GM23338 (cell line): ENCODE results near the gene ZRANB2. TPM values are rescaled to one million over a fixed set of nuclear protein-coding genes. Genes with fewer than 3 reads are reported as not detected.

Experiments
- ATAC-seq: fragments of 200-7000 bp; cut with Tn5 transposase; 3 replicates; pipeline ENCODE4 v1.9.1; 2020
- DNase-seq: peaks from one replicate; pipeline ENCODE4 v3.0.0-alpha.2; 2015; ENCODE audit warnings: low spot score
- H2AFZ ChIP-seq: fragments of 200-600 bp; sonication (generic); 2 replicates; pipeline ENCODE4 v1.8.0; 2016; ENCODE audit warnings: antibody characterized with exemption, mild to moderate bottlenecking, moderate library complexity
- H3F3A ChIP-seq: fragments of 200-600 bp; sonication (generic); replicated peaks from 2 replicates; pipeline ENCODE4 v1.8.0; 2017; ENCODE audit warnings: antibody characterized with exemption, mixed run types, low read depth
- H3K27ac ChIP-seq: fragments of 200-600 bp; sonication (generic); 2 replicates; pipeline ENCODE4 v1.6.1; 2016; ENCODE audit warnings: low read depth
- H3K27me3 ChIP-seq: fragments of 200-600 bp; sonication (generic); 2 replicates; pipeline ENCODE4 v1.8.0; 2016; ENCODE audit warnings: mild to moderate bottlenecking, mixed run types, moderate library complexity; ENCODE audit not compliant: insufficient read depth
- H3K36me3 ChIP-seq: fragments of 200-600 bp; sonication (generic); 2 replicates; pipeline ENCODE4 v1.8.0; 2016; ENCODE audit warnings: mild to moderate bottlenecking; ENCODE audit not compliant: insufficient read depth
- H3K4me1 ChIP-seq: fragments of 200-600 bp; sonication (generic); 2 replicates; pipeline ENCODE4 v1.8.0; 2016; ENCODE audit warnings: mild to moderate bottlenecking, moderate library complexity; ENCODE audit not compliant: insufficient read depth
- H3K4me2 ChIP-seq: fragments of 200-600 bp; sonication (generic); 2 replicates; pipeline ENCODE4 v1.7.1; 2017; ENCODE audit warnings: mixed run types
- H3K4me3 ChIP-seq: fragments of 200-600 bp; sonication (generic); 2 replicates; pipeline ENCODE4 v1.6.1; 2016; ENCODE audit warnings: mixed run types
- H3K79me2 ChIP-seq: fragments of 200-600 bp; sonication (generic); replicated peaks from 2 replicates; pipeline ENCODE4 v1.8.0; 2017; ENCODE audit warnings: mild to moderate bottlenecking; ENCODE audit not compliant: insufficient read depth
- H3K9me2 ChIP-seq: fragments of 200-600 bp; sonication (generic); 2 replicates; pipeline ENCODE4 v1.8.0; 2017; ENCODE audit not compliant: insufficient read depth
- H4K20me1 ChIP-seq: fragments of 200-600 bp; sonication (generic); replicated peaks from 2 replicates; pipeline ENCODE4 v1.8.0; 2017; ENCODE audit warnings: mild to moderate bottlenecking; ENCODE audit not compliant: insufficient read depth
- H3K27ac Mint-ChIP-seq: 2 replicates; pipeline ENCODE4 v1.8.0; 2020; ENCODE audit warnings: inconsistent platforms, mild to moderate bottlenecking, moderate library complexity, mixed read lengths
- H3K27me3 Mint-ChIP-seq: 3 replicates; pipeline ENCODE4 v1.8.0; 2022; ENCODE audit warnings: low read depth, mild to moderate bottlenecking, moderate library complexity, mixed read lengths, inconsistent platforms; ENCODE audit not compliant: insufficient read depth, poor library complexity
- H3K36me3 Mint-ChIP-seq: 3 replicates; pipeline ENCODE4 v1.8.0; 2021; ENCODE audit warnings: low read depth, mild to moderate bottlenecking, inconsistent platforms, moderate library complexity, mixed read lengths
- H3K4me1 Mint-ChIP-seq: 3 replicates; pipeline ENCODE4 v1.8.0; 2020; ENCODE audit warnings: mild to moderate bottlenecking, inconsistent platforms, mixed read lengths
- H3K4me3 Mint-ChIP-seq: 3 replicates; pipeline ENCODE4 v1.8.0; 2021; ENCODE audit warnings: moderate library complexity, mild to moderate bottlenecking, inconsistent platforms, mixed read lengths
- H3K9me3 Mint-ChIP-seq: 3 replicates; pipeline ENCODE4 v1.8.0; 2020; ENCODE audit warnings: moderate library complexity, mild to moderate bottlenecking, inconsistent platforms, mixed read lengths
- CREB1 ChIP-seq: fragments of 250-450 bp; sonication (Bioruptor Pico); IDR thresholded peaks from 2 replicates; pipeline ENCODE4 v1.5.0; 2020; ENCODE audit warnings: low read depth, mild to moderate bottlenecking, moderate library complexity
- EZH2 ChIP-seq: fragments of 200-600 bp; sonication (generic); IDR thresholded peaks from one replicate; pipeline ENCODE4 v1.8.0; 2017; ENCODE audit warnings: antibody characterized with exemption, mild to moderate bottlenecking, low read depth; ENCODE audit not compliant: unreplicated experiment
- EZH2phosphoT487 ChIP-seq: fragments of 200-600 bp; sonication (generic); IDR thresholded peaks from one replicate; pipeline ENCODE4 v1.8.1; 2018; ENCODE audit warnings: antibody characterized with exemption; ENCODE audit not compliant: unreplicated experiment
- ZNF114 ChIP-seq: fragments of 250-450 bp; sonication (Bioruptor Pico); IDR thresholded peaks from 2 replicates; pipeline ENCODE4 v1.5.0; 2020; ENCODE audit warnings: mild to moderate bottlenecking, moderate library complexity
- ZNF331 ChIP-seq: fragments of 250-450 bp; sonication (Bioruptor Pico); IDR thresholded peaks from 2 replicates; pipeline ENCODE4 v1.5.0; 2020; ENCODE audit warnings: low read depth, mild to moderate bottlenecking, moderate library complexity
- polyA plus RNA-seq: library from polyadenylated mRNA; unstranded; fragments of >200 nt; fragmentation: Nextera tagmentation; extraction: Ambion mirVana; gene quantifications from 2 replicates; pipeline ENCODE4 v1.2.1, GENCODE V29; 2016
- total RNA-seq: library from RNA; depleted of rRNA; stranded (reverse); fragments of >200 nt; shearing (Covaris generic); gene quantifications from 2 replicates; pipeline ENCODE4 v1.2.3, GENCODE V29; 2014
- TF ChIP-seq, protein P1 (sequence below), 2 experiments: fragments of 200-600 bp in 1 of 2; sonication (generic) in 1 of 2; conservative IDR thresholded peaks; 2 replicates each; pipeline versions ENCODE4 v1.5.1 to v1.6.1; 2016 to 2017; ENCODE audit warnings: antibody characterized with exemption in 2 of 2, low read depth in 2 of 2, mild to moderate bottlenecking in 2 of 2, moderate library complexity in 1 of 2
- TF ChIP-seq, protein P2 (sequence below): IDR thresholded peaks from one replicate; pipeline ENCODE4 v1.6.1; 2018; ENCODE audit warnings: antibody characterized with exemption; ENCODE audit not compliant: unreplicated experiment

Gene ZRANB2
- total and polyA plus RNA-seq, 2 experiments from 2014 or later: 84.9 to 170 TPM

DNA sequence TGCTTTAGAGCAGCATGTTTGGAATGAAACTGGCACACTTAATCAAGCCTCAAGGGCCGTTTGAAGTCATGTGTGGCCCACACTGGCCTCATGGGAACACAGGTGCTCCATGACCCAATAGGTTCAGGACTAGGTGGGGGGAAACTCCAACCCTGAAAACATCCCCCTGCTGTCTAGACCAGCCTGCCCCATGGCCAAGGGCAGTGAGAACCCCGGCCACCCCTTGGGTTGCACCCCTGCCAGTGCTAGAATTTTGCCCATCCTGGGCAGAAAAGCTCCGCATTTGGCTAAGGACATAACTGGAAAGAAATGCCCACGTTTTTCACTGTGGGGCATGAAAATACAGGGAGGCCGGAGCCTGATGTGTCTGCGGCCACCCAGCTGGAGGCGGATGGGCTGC lies 27.1 kb downstream of the ZRANB2 start:
- H3K27ac Mint-ChIP-seq: no peak overlapping the region
- H4K20me1 ChIP-seq: no peaks in the 10 kb centered on the region
- H3K4me3 Mint-ChIP-seq: no peak overlapping the region
- peaks cover 2% of the 10 kb centered on the region; the same call in 1 of the 2 replicates for H3K4me1 ChIP-seq
- H3K4me3 ChIP-seq: no peak overlapping the region
- no peak overlapping the region for H3K27ac ChIP-seq
- H3K4me2 ChIP-seq: no peak overlapping the region
- no peaks in the 10 kb centered on the region for H3K9me2 ChIP-seq
- ATAC-seq (peak; percentile 8; the same call in 1 of the 3 replicates), DNase-seq (no peak)
- H3K27me3 ChIP-seq: peaks cover 4% of the 10 kb centered on the region
- no peak overlapping the region for H2AFZ ChIP-seq
- H3K9me3 Mint-ChIP-seq: no peaks in the 10 kb centered on the region
- no peaks in the 10 kb centered on the region for H3F3A ChIP-seq
- H3K27me3 Mint-ChIP-seq: peaks cover 7% of the 10 kb centered on the region
- peaks cover 7% of the 10 kb centered on the region; the same call in 1 of the 2 replicates for H3K36me3 ChIP-seq
- TF ChIP-seq, protein P1, sequence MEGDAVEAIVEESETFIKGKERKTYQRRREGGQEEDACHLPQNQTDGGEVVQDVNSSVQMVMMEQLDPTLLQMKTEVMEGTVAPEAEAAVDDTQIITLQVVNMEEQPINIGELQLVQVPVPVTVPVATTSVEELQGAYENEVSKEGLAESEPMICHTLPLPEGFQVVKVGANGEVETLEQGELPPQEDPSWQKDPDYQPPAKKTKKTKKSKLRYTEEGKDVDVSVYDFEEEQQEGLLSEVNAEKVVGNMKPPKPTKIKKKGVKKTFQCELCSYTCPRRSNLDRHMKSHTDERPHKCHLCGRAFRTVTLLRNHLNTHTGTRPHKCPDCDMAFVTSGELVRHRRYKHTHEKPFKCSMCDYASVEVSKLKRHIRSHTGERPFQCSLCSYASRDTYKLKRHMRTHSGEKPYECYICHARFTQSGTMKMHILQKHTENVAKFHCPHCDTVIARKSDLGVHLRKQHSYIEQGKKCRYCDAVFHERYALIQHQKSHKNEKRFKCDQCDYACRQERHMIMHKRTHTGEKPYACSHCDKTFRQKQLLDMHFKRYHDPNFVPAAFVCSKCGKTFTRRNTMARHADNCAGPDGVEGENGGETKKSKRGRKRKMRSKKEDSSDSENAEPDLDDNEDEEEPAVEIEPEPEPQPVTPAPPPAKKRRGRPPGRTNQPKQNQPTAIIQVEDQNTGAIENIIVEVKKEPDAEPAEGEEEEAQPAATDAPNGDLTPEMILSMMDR (conservative IDR thresholded peaks at IDR 0.05; ENCODE audit: low read depth in 2 of 2): no peak
- TF ChIP-seq CREB1 (CRISPR knock-in tag): no peak
- no peak for TF ChIP-seq EZH2
- TF ChIP-seq ZNF331: no peak
- TF ChIP-seq ZNF114 (CRISPR knock-in tag): no peak
- H3K4me1 Mint-ChIP-seq: peaks cover 1% of the 10 kb centered on the region; the same call in 1 of the 3 replicates
- H3K36me3 Mint-ChIP-seq: 0 out of 3 replicates have a peak, but pooled peaks cover 3% of the 10 kb centered on the region
- H3K79me2 ChIP-seq: no peaks in the 10 kb centered on the region

DNA sequence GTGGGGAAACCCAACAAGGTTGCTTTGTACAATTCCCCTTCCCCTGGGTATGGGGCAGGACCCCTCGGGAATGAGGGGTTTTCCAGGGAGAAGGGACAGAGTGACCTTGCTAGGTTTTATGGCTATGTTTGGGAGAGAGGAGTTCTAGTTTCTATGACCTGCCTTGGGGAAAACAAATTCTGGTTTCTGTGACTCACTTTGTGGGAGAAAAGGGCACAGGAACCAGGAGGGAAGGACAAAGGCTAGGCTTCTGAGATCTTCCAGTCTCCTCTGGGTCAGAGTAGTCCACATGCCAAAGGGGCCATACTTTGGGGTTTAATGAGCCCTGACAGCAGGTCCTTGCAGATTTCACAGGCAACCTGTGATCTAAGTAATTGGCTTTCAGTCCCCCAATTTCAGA lies 27.7 kb downstream of the ZRANB2 start:
- Histone ChIP-seq H3K27me3 (peaks cover 11% of the 10 kb centered on the region), H3K9me2 (no peaks in the 10 kb centered on the region), H3K36me3 (peaks cover 1% of the 10 kb centered on the region; the same call in 1 of the 2 replicates), H4K20me1 (no peaks in the 10 kb centered on the region), H3F3A (no peaks in the 10 kb centered on the region), H3K4me2 (no peak overlapping the region), H3K4me1 (peaks cover 8% of the 10 kb centered on the region; the same call in 1 of the 2 replicates), H3K79me2 (no peaks in the 10 kb centered on the region), H3K27ac (no peak overlapping the region), H3K4me3 (no peak overlapping the region), H2AFZ (no peak overlapping the region)
- ATAC-seq: no peak
- Mint-ChIP-seq H3K4me1 (peaks cover 5% of the 10 kb centered on the region; the same call in 2 of the 3 replicates), H3K36me3 (0 out of 3 replicates have a peak, but pooled peaks cover 3% of the 10 kb centered on the region), H3K27me3 (peaks cover 9% of the 10 kb centered on the region), H3K4me3 (no peak overlapping the region), H3K27ac (no peak overlapping the region), H3K9me3 (no peaks in the 10 kb centered on the region)
- DNase-seq: no peak
- TF ChIP-seq, protein P2, sequence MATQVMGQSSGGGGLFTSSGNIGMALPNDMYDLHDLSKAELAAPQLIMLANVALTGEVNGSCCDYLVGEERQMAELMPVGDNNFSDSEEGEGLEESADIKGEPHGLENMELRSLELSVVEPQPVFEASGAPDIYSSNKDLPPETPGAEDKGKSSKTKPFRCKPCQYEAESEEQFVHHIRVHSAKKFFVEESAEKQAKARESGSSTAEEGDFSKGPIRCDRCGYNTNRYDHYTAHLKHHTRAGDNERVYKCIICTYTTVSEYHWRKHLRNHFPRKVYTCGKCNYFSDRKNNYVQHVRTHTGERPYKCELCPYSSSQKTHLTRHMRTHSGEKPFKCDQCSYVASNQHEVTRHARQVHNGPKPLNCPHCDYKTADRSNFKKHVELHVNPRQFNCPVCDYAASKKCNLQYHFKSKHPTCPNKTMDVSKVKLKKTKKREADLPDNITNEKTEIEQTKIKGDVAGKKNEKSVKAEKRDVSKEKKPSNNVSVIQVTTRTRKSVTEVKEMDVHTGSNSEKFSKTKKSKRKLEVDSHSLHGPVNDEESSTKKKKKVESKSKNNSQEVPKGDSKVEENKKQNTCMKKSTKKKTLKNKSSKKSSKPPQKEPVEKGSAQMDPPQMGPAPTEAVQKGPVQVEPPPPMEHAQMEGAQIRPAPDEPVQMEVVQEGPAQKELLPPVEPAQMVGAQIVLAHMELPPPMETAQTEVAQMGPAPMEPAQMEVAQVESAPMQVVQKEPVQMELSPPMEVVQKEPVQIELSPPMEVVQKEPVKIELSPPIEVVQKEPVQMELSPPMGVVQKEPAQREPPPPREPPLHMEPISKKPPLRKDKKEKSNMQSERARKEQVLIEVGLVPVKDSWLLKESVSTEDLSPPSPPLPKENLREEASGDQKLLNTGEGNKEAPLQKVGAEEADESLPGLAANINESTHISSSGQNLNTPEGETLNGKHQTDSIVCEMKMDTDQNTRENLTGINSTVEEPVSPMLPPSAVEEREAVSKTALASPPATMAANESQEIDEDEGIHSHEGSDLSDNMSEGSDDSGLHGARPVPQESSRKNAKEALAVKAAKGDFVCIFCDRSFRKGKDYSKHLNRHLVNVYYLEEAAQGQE: no peak
- no peak for TF ChIP-seq EZH2
- TF ChIP-seq ZNF114 (CRISPR knock-in tag): no peak
- TF ChIP-seq EZH2phosphoT487: no peak
- TF ChIP-seq, protein P1 (conservative IDR thresholded peaks at IDR 0.05; ENCODE audit: low read depth in 2 of 2): no peak
